ENCODE measurements around the gene CC2D1A.
A peak's percentile ranks its signal among the peaks of the same experiment; 100 is the strongest.

Gene CC2D1A

GRCh38 chr19:13905634-13906520, at the start of gene CC2D1A, which contains the start of gene BRME1:
CC2D1A (plus strand) TSS chr19:13906201; CDS start chr19:13906442, 241 bp downstream.
BRME1 (minus strand) TSS chr19:13906117; CDS start chr19:13904892, 1,225 bp downstream.
- peak; percentile 91 for DNase-seq (ENCODE audit: low read depth, low spot score)

DNA sequence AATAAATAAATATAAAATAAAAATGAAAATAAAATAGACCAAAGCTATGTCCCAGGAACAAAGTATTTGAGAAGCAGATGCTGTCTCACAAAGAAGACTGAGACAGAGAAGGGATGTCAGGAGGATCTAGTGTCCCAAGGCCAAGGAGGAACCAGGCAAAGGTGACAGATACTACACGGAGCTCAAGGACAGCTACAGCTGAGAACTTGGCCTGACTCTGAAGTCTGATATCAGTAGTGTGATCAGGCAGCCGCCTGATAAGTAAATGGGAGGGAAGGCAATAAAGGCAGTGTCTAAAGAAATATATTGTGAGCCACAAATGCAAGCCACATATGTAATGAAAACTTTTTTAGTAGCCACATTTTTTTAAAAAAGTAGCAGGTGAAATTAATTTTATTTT, 49.5 kb upstream of the CC2D1A start:
- no peak for DNase-seq (ENCODE audit: low read depth, low spot score)

DNA sequence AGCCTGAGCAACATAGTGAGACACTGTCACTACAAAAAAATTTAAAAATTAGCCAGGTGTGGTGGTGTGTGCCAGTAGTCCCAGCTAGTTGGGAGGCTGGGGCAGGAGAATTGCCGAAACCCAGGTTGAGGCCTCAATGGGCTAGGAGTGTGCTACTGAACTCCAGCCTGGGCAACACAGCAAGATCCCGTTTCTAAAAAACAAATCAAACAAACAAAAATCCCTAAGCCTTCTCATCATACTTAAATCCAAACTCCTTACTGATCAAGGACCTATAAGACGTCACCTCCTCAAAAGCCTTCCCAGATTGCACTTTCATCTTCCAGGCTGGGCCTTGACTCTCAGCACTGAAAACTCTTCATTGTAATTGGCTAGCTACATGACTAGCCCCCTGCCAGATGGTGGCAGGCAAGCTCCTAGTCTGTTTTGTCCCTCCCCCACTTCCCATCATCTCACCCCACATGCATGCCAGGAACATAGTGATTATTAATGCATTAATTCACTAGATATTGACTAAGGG, 46.6 kb upstream of the CC2D1A start:
- DNase-seq (ENCODE audit: low read depth, low spot score) = no peak

- no peak for DNase-seq (ENCODE audit: low read depth, low spot score)
Measured at GRCh38 chr19:13860679-13861391, 45.2 kb upstream of the CC2D1A start.

DNA sequence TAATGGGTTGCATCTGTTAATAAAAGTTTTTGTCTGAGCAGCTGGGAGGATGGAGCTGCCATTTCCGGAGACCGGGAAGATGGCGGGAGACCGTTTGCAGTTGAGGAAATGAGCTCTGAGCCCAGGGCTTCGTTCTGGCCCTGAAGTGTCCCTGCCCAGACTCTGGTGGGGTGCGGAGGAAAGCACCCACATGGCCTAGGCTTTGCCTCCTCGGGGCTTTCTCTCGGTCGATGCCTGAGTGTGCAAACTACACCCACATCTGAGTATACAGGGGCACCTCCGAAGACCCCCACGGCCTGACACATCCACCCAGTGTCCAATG, 44.6 kb upstream of the CC2D1A start:
- DNase-seq (ENCODE audit: low read depth, low spot score) = no peak

GRCh38 chr19:13861714-13862531, 44.1 kb upstream of the CC2D1A start:
- DNase-seq (ENCODE audit: low read depth, low spot score) = peak; percentile 96

DNA sequence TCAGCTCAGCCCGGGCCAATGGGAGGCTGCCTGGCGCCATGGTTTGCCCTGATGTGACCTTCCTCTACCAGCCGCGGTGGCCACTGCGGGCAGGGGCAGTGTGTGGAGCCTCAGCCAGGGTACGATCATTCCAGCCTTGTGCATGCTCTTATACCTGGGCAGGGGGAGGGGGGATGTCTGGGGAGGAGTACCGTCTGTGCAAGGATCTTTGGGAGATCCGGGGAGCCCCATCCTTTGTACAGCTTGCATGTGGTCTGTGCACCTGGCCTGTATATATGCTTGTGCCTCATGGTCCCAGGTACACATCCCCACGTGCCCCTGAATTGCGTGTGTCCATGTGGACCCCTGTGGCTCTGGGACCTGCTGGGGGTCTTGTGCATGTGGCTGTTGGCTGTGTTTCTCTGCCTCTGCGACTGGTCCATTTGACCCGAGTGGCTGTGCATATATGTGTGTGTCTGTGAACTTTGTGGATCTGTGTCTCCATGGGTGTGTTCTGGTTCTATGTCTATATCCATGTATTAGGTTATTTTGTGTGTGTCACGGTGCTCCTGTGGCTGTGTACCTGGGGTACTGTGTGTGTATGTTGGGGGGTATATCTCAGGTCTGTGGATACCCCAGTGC, 41.8 kb upstream of the CC2D1A start:
- no peak for DNase-seq (ENCODE audit: low read depth, low spot score)

DNA sequence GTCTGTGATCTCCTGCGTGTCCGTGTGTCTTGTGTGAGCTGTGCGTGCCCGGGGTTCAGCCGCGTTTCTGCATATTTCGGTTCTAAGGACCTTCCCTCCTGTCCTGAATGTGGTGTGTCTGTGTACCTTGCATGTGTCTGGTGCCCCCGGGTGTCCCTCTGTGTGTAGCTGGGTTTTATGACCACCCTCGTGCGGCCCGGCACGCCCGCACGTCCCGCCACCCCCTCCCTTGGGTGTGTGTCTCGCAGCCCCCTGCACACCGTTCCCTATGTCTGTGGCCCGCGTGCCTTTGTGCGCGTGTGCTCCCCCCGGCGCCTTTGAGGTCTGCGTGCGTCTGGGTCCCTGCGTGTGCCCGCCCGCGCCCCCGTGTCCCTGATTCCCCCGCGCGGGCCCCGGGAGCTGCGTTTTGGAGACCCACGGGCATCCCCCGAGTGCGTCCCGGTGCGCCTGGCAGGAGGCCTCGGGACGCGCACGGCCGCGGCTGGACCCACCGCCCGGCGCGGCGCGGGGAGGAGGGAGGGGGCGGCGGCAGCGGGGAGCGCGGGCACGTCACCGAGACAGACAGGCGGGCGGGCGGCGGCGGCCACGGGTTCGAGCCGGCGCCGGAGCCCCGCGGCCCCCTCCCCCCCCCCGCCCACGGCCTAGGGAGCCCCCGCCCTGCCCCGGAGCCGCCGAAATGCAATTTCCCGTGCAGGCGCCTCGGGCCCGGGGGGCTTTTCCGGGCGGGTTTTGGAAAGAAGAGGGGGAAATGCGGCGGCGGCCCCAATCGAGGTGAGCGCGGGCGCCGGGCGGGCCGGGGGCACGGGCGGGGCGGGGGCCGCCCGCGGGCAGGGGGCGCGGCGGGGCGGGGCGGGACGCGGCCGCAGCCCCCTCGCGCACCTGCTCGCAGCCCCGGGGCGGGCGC, 41.1 kb upstream of the CC2D1A start:
- no peak for DNase-seq (ENCODE audit: low read depth, low spot score)

GRCh38 chr19:13865571-13866462, 40.2 kb upstream of the CC2D1A start:
- DNase-seq (ENCODE audit: low read depth, low spot score) = no peak

DNA sequence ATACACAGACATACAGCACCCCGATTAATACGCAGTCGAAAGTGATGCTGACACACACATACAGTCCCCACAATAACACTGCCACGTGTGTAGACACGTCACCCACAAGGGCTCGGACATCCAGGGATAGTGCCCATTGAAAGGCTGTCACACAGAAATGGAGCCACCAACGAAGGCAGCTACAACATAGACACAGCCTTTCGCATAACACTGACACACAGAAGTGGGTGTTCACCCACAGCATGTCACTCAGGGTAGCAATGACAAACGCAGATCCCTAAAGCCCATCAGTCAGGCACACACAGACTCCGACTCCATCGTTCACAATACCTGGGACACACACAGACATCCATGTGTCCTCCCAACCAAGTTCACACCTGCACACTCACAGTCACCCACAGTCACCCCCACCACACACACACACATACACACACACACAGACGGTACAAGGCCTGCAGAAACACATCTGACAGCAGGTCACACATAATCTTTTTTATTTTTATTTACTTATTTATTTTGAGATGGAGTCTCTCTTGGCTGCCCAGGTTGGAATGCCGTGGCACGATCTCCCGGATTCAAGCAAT, 39.4 kb upstream of the CC2D1A start:
- DNase-seq (ENCODE audit: low read depth, low spot score) = no peak

DNA sequence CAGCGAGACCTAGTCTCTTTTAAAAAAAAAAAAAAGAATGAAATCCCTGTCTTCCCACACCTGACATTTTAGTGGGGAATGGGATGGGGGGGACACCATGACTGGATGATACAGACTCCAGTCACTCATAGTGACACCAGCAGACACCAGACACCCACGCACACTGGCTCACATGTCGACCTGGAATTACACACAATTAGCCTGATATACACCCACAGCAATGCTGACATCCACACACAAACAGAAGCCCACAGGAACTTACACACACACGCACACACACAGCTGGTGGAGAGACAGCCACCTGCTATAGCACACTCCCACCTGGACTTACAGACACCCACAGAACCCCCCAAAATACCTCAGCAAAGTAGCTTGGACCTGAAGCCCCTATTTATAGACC, 37.3 kb upstream of the CC2D1A start:
- DNase-seq (ENCODE audit: low read depth, low spot score) = no peak

DNA sequence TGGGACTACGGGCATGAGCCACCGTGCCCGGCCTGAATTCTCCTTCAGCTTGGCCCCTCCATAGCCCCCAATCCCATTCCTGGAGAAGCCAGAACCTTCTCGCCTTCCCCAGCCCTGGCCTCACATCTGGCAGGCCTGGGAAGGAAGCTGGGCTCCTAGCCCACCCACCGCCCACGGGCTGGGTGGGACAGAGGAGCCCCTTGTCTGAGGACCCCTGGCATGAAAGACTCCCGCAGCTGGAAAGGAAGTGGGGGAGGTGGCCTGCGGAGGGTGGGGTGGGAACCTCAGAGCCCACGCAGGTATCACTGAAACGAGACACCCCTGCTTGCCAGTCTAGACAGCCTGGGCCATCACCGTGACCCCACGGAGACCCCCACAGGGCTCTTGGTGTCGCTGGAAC, 36.7 kb upstream of the CC2D1A start:
- DNase-seq (ENCODE audit: low read depth, low spot score) = no peak

DNA sequence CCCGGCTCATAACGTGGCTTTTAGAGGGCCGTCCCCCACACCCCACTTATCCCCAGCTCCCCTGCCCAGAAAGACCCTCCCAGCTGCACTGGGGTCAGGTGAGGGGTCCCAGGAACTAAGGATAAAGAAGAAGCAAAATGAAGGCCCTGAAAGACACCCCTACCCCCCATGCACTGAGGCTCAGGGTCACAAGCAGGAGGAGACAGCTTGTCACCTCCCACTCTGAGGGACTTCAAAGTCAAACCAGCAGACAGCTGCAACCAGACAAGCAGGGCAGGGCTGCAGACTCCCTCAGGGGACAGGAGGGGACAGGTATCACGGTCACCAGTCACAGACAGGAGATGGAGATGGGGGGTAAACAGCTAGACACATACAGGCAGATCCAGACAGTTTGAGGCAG, 35.1 kb upstream of the CC2D1A start:
- no peak for DNase-seq (ENCODE audit: low read depth, low spot score)

DNA sequence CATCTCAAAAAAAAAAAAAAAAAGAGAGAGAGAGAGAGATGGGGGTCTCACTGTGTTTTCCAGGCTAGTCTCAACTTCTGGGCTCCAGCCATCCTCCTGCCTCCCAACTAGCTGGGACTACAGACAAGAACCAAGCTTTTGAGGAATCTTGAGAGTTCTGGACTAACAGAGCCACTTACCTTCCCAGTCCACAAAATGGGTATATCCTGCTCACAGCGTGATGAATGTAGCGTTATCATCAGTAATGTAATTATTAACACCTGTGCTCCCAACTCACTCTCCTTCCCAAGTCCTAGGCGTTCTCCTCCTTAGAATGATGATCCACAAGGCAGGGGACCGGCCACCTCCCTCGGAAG, 33.7 kb upstream of the CC2D1A start:
- no peak for DNase-seq (ENCODE audit: low read depth, low spot score)

DNA sequence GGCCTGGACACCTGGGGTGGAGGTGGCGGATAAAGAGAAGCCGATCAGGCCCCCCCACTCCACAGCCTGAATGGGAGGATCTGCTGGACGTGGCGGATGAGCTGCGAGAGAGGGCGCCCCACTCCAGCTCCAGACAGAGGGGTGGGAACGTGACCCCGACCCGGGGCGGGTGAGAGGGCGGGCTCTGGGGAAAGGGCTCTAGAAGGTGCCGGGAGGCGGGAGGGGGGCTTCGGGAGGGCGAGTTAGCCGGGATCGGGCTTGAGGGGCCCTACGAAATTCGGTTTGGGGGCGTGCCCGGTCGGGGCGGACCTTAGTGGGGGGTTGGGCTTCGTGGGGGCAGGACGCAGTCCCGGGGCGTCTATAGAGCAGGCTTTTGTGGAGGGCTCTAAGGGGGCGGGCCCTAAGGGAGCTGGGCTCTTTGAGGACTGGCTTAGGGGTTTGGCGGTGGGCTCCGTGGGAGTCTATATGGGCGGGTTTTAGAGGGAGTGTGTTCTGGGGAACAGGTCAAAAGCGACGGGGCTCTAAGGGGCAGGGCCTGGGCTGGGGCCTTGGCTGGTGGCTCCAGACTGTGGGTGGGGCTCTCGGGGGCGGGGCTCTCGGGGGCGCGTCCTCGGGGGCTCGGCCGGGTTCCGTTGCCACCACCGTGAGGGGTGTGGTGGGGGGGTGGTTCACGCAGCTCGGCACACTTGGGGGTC, 33.2 kb upstream of the CC2D1A start:
- DNase-seq (ENCODE audit: low read depth, low spot score) = no peak

GRCh38 chr19:13873834-13874515, 32.0 kb upstream of the CC2D1A start:
- DNase-seq (ENCODE audit: low read depth, low spot score) = no peak

- no peak for DNase-seq (ENCODE audit: low read depth, low spot score)
Measured at GRCh38 chr19:13875824-13876223, 30.2 kb upstream of the CC2D1A start.

DNA sequence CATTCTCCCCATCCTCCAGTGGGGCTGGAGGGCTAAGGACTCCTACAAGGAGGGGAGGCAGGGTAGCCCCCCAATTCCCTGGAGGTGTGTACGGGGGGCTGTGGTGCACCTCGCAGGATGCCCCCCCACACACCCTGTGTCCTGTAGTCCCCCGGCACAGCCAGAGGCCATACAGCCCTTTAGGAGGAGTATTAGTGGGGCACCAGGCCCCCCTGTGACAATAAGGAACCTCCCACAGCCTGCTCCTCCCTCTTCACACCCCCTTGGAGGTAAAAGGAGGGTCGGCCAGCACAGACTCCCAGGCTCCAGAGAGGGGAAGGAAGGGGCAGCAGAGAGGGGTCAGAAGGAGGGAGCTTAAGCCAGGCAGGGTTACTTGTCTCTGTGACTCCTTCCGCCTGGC, 29.2 kb upstream of the CC2D1A start, which contains the start of gene NANOS3:
NANOS3 (plus strand) TSS at position 301 of the 400 bp plus-strand sequence. CDS start 115 bp downstream, outside the sequence.
- DNase-seq (ENCODE audit: low read depth, low spot score) = no peak

Measured in ELF-1 (cell line).